Suprapubic skin (tissue), 4 donors: ENCODE results near the gene ASB10.

Experiments used
- CTCF ChIP-seq, 2 donors: fragments of 200-600 bp in 1 of 2; fragments of 450-650 bp in 1 of 2; sonication (generic) in 1 of 2; IDR thresholded peaks; one replicate each; pipeline ENCODE4 v1.5.1; 2016 to 2019; ENCODE audit warnings: antibody characterized with exemption in 2 of 2, mild to moderate bottlenecking in 1 of 2, moderate library complexity in 1 of 2
- POLR2A ChIP-seq, 2 donors: fragments of 450-650 bp; IDR thresholded peaks; one replicate each; pipeline ENCODE4 v1.6.1; 2017; ENCODE audit warnings: antibody characterized with exemption in 2 of 2, mild to moderate bottlenecking in 2 of 2, moderate library complexity in 2 of 2
- POLR2AphosphoS5 ChIP-seq, 3 donors: sonication (generic); formaldehyde crosslinking; IDR thresholded peaks; one replicate each; pipeline ENCODE4 v1.6.1; 2017; ENCODE audit warnings: antibody characterized with exemption in 3 of 3

GRCh38 chr7:151166629-151167196 lies 20.3 kb downstream of the ASB10 start:
- no peak for TF ChIP-seq CTCF (IDR thresholded peaks at IDR 0.05)
- no peak for TF ChIP-seq POLR2A (IDR thresholded peaks at IDR 0.05)
- no peak for TF ChIP-seq POLR2AphosphoS5 (IDR thresholded peaks at IDR 0.05)
